GM21526 (cell line): Measurements from ENCODE around the gene ACVRL1.

ENCODE experiments used
- ATAC-seq: cut with Tn5 transposase; IDR thresholded peaks from one replicate; pipeline ENCODE4 v1.9.1; 2021; ENCODE audit warnings: moderate library complexity; ENCODE audit not compliant: unreplicated experiment, low FRiP score

Gene ACVRL1

GRCh38 chr12:51954561-51955361 lies 47.5 kb downstream of the ACVRL1 start:
- ATAC-seq: no peak

- ATAC-seq: no peak
These were observed 48.4 kb downstream of the ACVRL1 start for GRCh38 chr12:51955702-51956101.

- ATAC-seq: no peak
These were observed 51.2 kb downstream of the ACVRL1 start for GRCh38 chr12:51958542-51958941.

GRCh38 chr12:51959211-51959610 lies 51.9 kb downstream of the ACVRL1 start:
- no peak for ATAC-seq

GRCh38 chr12:51959921-51960320 lies 52.6 kb downstream of the ACVRL1 start:
- ATAC-seq: no peak

- ATAC-seq: no peak
These were observed 53.2 kb downstream of the ACVRL1 start for GRCh38 chr12:51960488-51960887.

- ATAC-seq: no peak
These were observed 53.6 kb downstream of the ACVRL1 start for GRCh38 chr12:51960890-51961289.

- no peak for ATAC-seq
These were observed 54.5 kb downstream of the ACVRL1 start for GRCh38 chr12:51961834-51962233.

GRCh38 chr12:51962737-51963136 lies 55.4 kb downstream of the ACVRL1 start:
- ATAC-seq: no peak

- ATAC-seq: no peak
These were observed 56.2 kb downstream of the ACVRL1 start for GRCh38 chr12:51963477-51963876.

GRCh38 chr12:51969643-51970042 lies 62.3 kb downstream of the ACVRL1 start:
- ATAC-seq: no peak

GRCh38 chr12:51970904-51971646 lies 63.8 kb downstream of the ACVRL1 start:
- peak; percentile 71 for ATAC-seq

GRCh38 chr12:51971679-51972421 lies 64.5 kb downstream of the ACVRL1 start:
- ATAC-seq: no peak

GRCh38 chr12:51972422-51972812 lies 65.1 kb downstream of the ACVRL1 start:
- no peak for ATAC-seq

- no peak for ATAC-seq
These were observed 65.6 kb downstream of the ACVRL1 start for GRCh38 chr12:51972849-51973273.
